PC-9 (cell line): Measurements from ENCODE around the gene CCDC68. TPM values are rescaled to one million over a fixed set of nuclear protein-coding genes. Genes with fewer than 3 reads are reported as not detected.

Experiments used
- BruUV-seq: library from RNA; stranded (reverse); fragments of 400-500 nt; replicated peaks from 2 replicates; lab custom pipeline; 2021; lab: Mats Ljungman, UMichigan
- CTCF ChIA-PET: fragments of 300-600 bp; sonication (Branson Sonifier 250); formaldehyde crosslinking; loops from one replicate; lab custom pipeline; 2022; ENCODE audit warnings: antibody characterized with exemption; lab: Charles Lee
- POLR2A ChIA-PET: fragments of 300-600 bp; sonication (Branson Sonifier 250); formaldehyde crosslinking; loops from one replicate; lab custom pipeline; 2022; ENCODE audit warnings: antibody characterized with exemption; ENCODE audit not compliant: unreplicated experiment; lab: Charles Lee
- DNase-seq, 2 experiments: peaks; one replicate each; pipeline versions ENCODE4 v3.0.0 to v3.0.0-alpha.2; 2015 to 2022; ENCODE audit warnings: mixed read lengths in 1 of 2
- H2AFZ ChIP-seq: fragments of 200-600 bp; sonication (generic); 2 replicates; pipeline ENCODE4 v1.8.1; 2017; ENCODE audit warnings: antibody characterized with exemption
- H3F3A ChIP-seq: fragments of 200-600 bp; sonication (generic); 2 replicates; pipeline ENCODE4 v1.8.1; 2017; ENCODE audit warnings: antibody characterized with exemption, mild to moderate bottlenecking, low read depth; ENCODE audit not compliant: insufficient read depth
- H3K27ac ChIP-seq: fragments of 200-600 bp; sonication (generic); 2 replicates; pipeline ENCODE4 v1.6.1; 2016; ENCODE audit warnings: mixed run types
- H3K27me3 ChIP-seq: fragments of 200-600 bp; sonication (generic); 2 replicates; pipeline ENCODE4 v1.6.1; 2016; ENCODE audit warnings: low read depth, mixed run types; ENCODE audit not compliant: insufficient read depth
- H3K36me3 ChIP-seq: fragments of 200-600 bp; sonication (generic); 2 replicates; pipeline ENCODE4 v1.6.1; 2016; ENCODE audit warnings: low read depth, mixed run types
- H3K4me1 ChIP-seq: fragments of 200-600 bp; sonication (generic); replicated peaks from 2 replicates; pipeline ENCODE4 v1.6.1; 2016; ENCODE audit warnings: mixed run types; ENCODE audit not compliant: insufficient read depth
- H3K4me2 ChIP-seq: fragments of 200-600 bp; sonication (generic); 2 replicates; pipeline ENCODE4 v1.6.1; 2017; ENCODE audit warnings: mixed run types
- H3K4me3 ChIP-seq: fragments of 200-600 bp; sonication (generic); 2 replicates; pipeline ENCODE4 v1.6.1; 2016; ENCODE audit warnings: mixed run types
- H3K79me2 ChIP-seq: fragments of 200-600 bp; sonication (generic); 2 replicates; pipeline ENCODE4 v1.6.1; 2017; ENCODE audit warnings: low read depth, mixed run types
- H3K9me2 ChIP-seq: fragments of 200-600 bp; sonication (generic); 2 replicates; pipeline ENCODE4 v1.8.1; 2017; ENCODE audit warnings: mild to moderate bottlenecking; ENCODE audit not compliant: insufficient read depth
- H3K9me3 ChIP-seq: fragments of 200-600 bp; sonication (generic); 2 replicates; pipeline ENCODE4 v1.8.1; 2016; ENCODE audit warnings: low read depth; ENCODE audit not compliant: insufficient read depth
- H4K20me1 ChIP-seq: fragments of 200-600 bp; sonication (generic); 2 replicates; pipeline ENCODE4 v1.8.1; 2017; ENCODE audit not compliant: insufficient read depth
- CTCF ChIP-seq: fragments of 200-600 bp; sonication (generic); conservative IDR thresholded peaks from 2 replicates; pipeline ENCODE4 v1.6.1; 2017; ENCODE audit warnings: mixed run types, antibody characterized with exemption, mild to moderate bottlenecking, moderate library complexity
- EZH2 ChIP-seq: fragments of 200-600 bp; sonication (generic); IDR thresholded peaks from 2 replicates; pipeline ENCODE4 v1.8.0; 2017; ENCODE audit warnings: antibody characterized with exemption, low read depth
- intact Hi-C: fragments of 100-400 bp; cut with micrococcal nuclease; formaldehyde crosslinking; loops from one replicate; pipeline ENCODE4 v1.10.0; 2022; ENCODE audit not compliant: unreplicated experiment
- total RNA-seq: library from RNA; stranded (reverse); gene quantifications from 2 replicates; pipeline ENCODE4 v1.2.3, GENCODE V29; 2021

The CCDC68 gene
- total RNA-seq, 1 experiment from 2014 or later: 2.9 TPM

GRCh38 chr18:54928236-54928635 lies 31.0 kb downstream of the CCDC68 start:
- no peak for DNase-seq
- H3F3A ChIP-seq: no peaks in the 10 kb centered on the region
- ChIA-PET POLR2A (interaction anchor here (0.6 kb wide), 1 partner anchor 17 kb away, joined by 10 read pairs; no protein-coding TSS in a partner anchor), CTCF (no interaction called here)
- no peaks in the 10 kb centered on the region for H3K9me2 ChIP-seq
- H3K4me2 ChIP-seq: no peak overlapping the region
- intact Hi-C loops: no loop called here
- H3K27me3 ChIP-seq: no peaks in the 10 kb centered on the region
- 0 out of 2 replicates have a peak, but pooled peaks cover 3% of the 10 kb centered on the region for H3K36me3 ChIP-seq
- H2AFZ ChIP-seq: no peak overlapping the region
- H3K4me3 ChIP-seq: no peak overlapping the region
- no peak overlapping the region for H3K27ac ChIP-seq
- H3K79me2 ChIP-seq: no peaks in the 10 kb centered on the region
- H3K9me3 ChIP-seq: no peaks in the 10 kb centered on the region; the same call in 1 of the 2 replicates
- TF ChIP-seq CTCF (no peak), EZH2 (no peak)
- H4K20me1 ChIP-seq: no peaks in the 10 kb centered on the region
- no TSS peak for BruUV-seq
- no peaks in the 10 kb centered on the region for H3K4me1 ChIP-seq

- ChIA-PET POLR2A (no interaction called here), CTCF (no interaction called here)
- Histone ChIP-seq H3F3A (no peaks in the 10 kb centered on the region), H3K79me2 (no peaks in the 10 kb centered on the region), H2AFZ (no peak overlapping the region), H3K4me1 (no peaks in the 10 kb centered on the region), H3K9me3 (no peaks in the 10 kb centered on the region; the same call in 1 of the 2 replicates), H3K4me3 (no peak overlapping the region), H3K9me2 (no peaks in the 10 kb centered on the region), H3K4me2 (no peak overlapping the region), H3K27me3 (no peaks in the 10 kb centered on the region), H3K27ac (peak overlapping the region; percentile 39; the same call in 1 of the 2 replicates), H3K36me3 (0 out of 2 replicates have a peak, but pooled peaks cover 3% of the 10 kb centered on the region), H4K20me1 (no peaks in the 10 kb centered on the region)
- BruUV-seq: no TSS peak
- TF ChIP-seq EZH2: no peak
- no peak for TF ChIP-seq CTCF
- no peak for DNase-seq
- intact Hi-C loops: no loop called here
These were observed 32.5 kb downstream of the CCDC68 start for GRCh38 chr18:54926593-54927325.

GRCh38 chr18:54924948-54925347 lies 34.3 kb downstream of the CCDC68 start:
- Histone ChIP-seq H3K27me3 (no peaks in the 10 kb centered on the region), H4K20me1 (no peaks in the 10 kb centered on the region), H3K36me3 (0 out of 2 replicates have a peak, but pooled peaks cover 3% of the 10 kb centered on the region), H3K4me3 (no peak overlapping the region), H3F3A (no peaks in the 10 kb centered on the region), H3K9me3 (no peaks in the 10 kb centered on the region; the same call in 1 of the 2 replicates), H2AFZ (no peak overlapping the region), H3K27ac (no peak overlapping the region), H3K79me2 (no peaks in the 10 kb centered on the region), H3K4me2 (no peak overlapping the region), H3K9me2 (no peaks in the 10 kb centered on the region), H3K4me1 (no peaks in the 10 kb centered on the region)
- BruUV-seq: no TSS peak
- DNase-seq: no peak
- no peak for TF ChIP-seq CTCF
- no peak for TF ChIP-seq EZH2
- intact Hi-C loops: no loop called here
- POLR2A ChIA-PET: no interaction called here
- CTCF ChIA-PET: no interaction called here
